ENCODE measurements around the gene NR1H2.

The NR1H2 gene

GRCh38 chr19:50392759-50393158 lies 16.5 kb downstream of the NR1H2 start:
- TF ChIP-seq CTCF (conservative IDR thresholded peaks at IDR 0.05) (no peak), ZFX (IDR thresholded peaks at IDR 0.05) (no peak)
- H3K27ac ChIP-seq: no peak overlapping the region

GRCh38 chr19:50393589-50393988 lies 17.3 kb downstream of the NR1H2 start:
- TF ChIP-seq CTCF (conservative IDR thresholded peaks at IDR 0.05) (no peak), ZFX (IDR thresholded peaks at IDR 0.05) (no peak)
- H3K27ac ChIP-seq: no peak overlapping the region

GRCh38 chr19:50394017-50394416 lies 17.8 kb downstream of the NR1H2 start:
- H3K27ac ChIP-seq: no peak overlapping the region
- TF ChIP-seq CTCF (conservative IDR thresholded peaks at IDR 0.05) (no peak), ZFX (IDR thresholded peaks at IDR 0.05) (no peak)

- no peak for TF ChIP-seq ZFX (IDR thresholded peaks at IDR 0.05)
- no peak for TF ChIP-seq CTCF (conservative IDR thresholded peaks at IDR 0.05)
Measured at GRCh38 chr19:50398675-50399367, 22.6 kb downstream of the NR1H2 start.

GRCh38 chr19:50399368-50399745 lies 23.1 kb downstream of the NR1H2 start:
- no peak for TF ChIP-seq CTCF (conservative IDR thresholded peaks at IDR 0.05)
- TF ChIP-seq ZFX (IDR thresholded peaks at IDR 0.05): no peak

More at GRCh38 chr19:50398675-50399367, 22.6 kb downstream of the NR1H2 start:
- H3K27ac ChIP-seq: no peak overlapping the region

GRCh38 chr19:50401605-50402450 lies 25.6 kb downstream of the NR1H2 start:
- TF ChIP-seq CTCF (conservative IDR thresholded peaks at IDR 0.05): no peak
- no peak for TF ChIP-seq ZFX (IDR thresholded peaks at IDR 0.05)
- H3K27ac ChIP-seq: no peak overlapping the region

More at GRCh38 chr19:50399368-50399745, 23.1 kb downstream of the NR1H2 start:
- no peak overlapping the region for H3K27ac ChIP-seq

Measured in C4-2B (cell line).